NCI-H524 (cell line): ENCODE measurements around the gene FLNC.

ENCODE experiments used
- DNase-seq, 2 experiments: peaks; one replicate each; lab custom pipeline; 2025; lab: John Stamatoyannopoulos, UW

FLNC gene

GRCh38 chr7:128801003-128801402 is 29.2 kb upstream of the FLNC start:
- DNase-seq: no peak

GRCh38 chr7:128801667-128802418 is 28.4 kb upstream of the FLNC start:
- DNase-seq: no peak

GRCh38 chr7:128804484-128804883 is 25.7 kb upstream of the FLNC start:
- no peak for DNase-seq

- no peak for DNase-seq
These were observed 25.0 kb upstream of the FLNC start for GRCh38 chr7:128805225-128805624.

- DNase-seq: no peak
These were observed 23.0 kb upstream of the FLNC start for GRCh38 chr7:128807191-128807590.

- DNase-seq: no peak
These were observed 20.8 kb upstream of the FLNC start for GRCh38 chr7:128809363-128809762.

- no peak for DNase-seq
These were observed 19.7 kb upstream of the FLNC start for GRCh38 chr7:128810473-128810872.

GRCh38 chr7:128810997-128811396 is 19.2 kb upstream of the FLNC start:
- DNase-seq: no peak

GRCh38 chr7:128811631-128812430 is 18.4 kb upstream of the FLNC start:
- DNase-seq: no peak

GRCh38 chr7:128812514-128813168 is 17.6 kb upstream of the FLNC start:
- DNase-seq: no peak

GRCh38 chr7:128814499-128814898 is 15.7 kb upstream of the FLNC start:
- peak in 1 of 2 experiments; percentile 71 for DNase-seq

GRCh38 chr7:128815289-128815942 is 14.8 kb upstream of the FLNC start:
- DNase-seq: no peak

GRCh38 chr7:128818694-128819093 is 11.5 kb upstream of the FLNC start:
- no peak for DNase-seq

GRCh38 chr7:128821724-128822123 is 8.5 kb upstream of the FLNC start:
- DNase-seq: no peak

- DNase-seq: no peak
These were observed 3.7 kb upstream of the FLNC start for GRCh38 chr7:128826512-128826911.

GRCh38 chr7:128826916-128827247 is 3.3 kb upstream of the FLNC start:
- DNase-seq: no peak

- DNase-seq: no peak
These were observed 2.8 kb upstream of the FLNC start for GRCh38 chr7:128827248-128827958.

GRCh38 chr7:128827971-128828711 is 2.1 kb upstream of the FLNC start:
- no peak for DNase-seq

- no peak for DNase-seq
These were observed 627 bp upstream of the FLNC start for GRCh38 chr7:128829391-128830166.
